Astrocyte of the spinal cord (primary cell): ENCODE results near the gene C5.

Experiments
- DNase-seq: peaks from one replicate; pipeline ENCODE4 v3.0.0; 2011; ENCODE audit warnings: low read depth, low spot score
- H3K4me3 ChIP-seq: 2 replicates; pipeline ENCODE4 v1.5.1; 2011; ENCODE audit warnings: low read depth, mild to moderate bottlenecking, low read length, moderate library complexity
- in situ Hi-C: cut with HindIII; loops from 2 replicates; pipeline ENCODE4 v1.10.0; 2017; ENCODE audit warnings: low sequenced_read_pairs
- TF ChIP-seq, protein P1 (sequence below): IDR thresholded peaks from 2 replicates; pipeline ENCODE4 v1.5.1; 2012; ENCODE audit warnings: low read depth, mild to moderate bottlenecking, low read length, inconsistent platforms

Gene C5

DNA sequence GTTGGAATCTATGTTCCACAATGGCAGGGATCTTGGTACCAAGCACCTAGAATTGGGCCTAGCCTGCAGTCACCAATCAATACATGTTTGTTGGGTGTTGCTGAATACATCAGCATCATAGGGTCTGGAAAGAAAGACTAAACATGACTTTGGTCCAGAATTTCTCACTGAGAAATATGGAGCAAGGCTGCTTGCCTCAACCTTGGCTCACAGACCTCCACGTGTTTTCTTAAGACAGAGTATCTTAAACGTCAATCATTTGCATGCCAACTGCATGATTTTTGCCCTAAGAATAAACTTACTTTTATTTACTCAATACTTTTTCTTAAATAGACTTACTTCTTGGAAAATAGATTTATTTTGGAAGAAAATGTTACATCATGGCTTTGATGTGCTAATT, 100.8 kb downstream of the C5 start:
- no peak for DNase-seq
- H3K4me3 ChIP-seq, result no peak overlapping the region
- TF ChIP-seq, protein P1, sequence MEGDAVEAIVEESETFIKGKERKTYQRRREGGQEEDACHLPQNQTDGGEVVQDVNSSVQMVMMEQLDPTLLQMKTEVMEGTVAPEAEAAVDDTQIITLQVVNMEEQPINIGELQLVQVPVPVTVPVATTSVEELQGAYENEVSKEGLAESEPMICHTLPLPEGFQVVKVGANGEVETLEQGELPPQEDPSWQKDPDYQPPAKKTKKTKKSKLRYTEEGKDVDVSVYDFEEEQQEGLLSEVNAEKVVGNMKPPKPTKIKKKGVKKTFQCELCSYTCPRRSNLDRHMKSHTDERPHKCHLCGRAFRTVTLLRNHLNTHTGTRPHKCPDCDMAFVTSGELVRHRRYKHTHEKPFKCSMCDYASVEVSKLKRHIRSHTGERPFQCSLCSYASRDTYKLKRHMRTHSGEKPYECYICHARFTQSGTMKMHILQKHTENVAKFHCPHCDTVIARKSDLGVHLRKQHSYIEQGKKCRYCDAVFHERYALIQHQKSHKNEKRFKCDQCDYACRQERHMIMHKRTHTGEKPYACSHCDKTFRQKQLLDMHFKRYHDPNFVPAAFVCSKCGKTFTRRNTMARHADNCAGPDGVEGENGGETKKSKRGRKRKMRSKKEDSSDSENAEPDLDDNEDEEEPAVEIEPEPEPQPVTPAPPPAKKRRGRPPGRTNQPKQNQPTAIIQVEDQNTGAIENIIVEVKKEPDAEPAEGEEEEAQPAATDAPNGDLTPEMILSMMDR, result no peak
- in situ Hi-C loops, result no loop called here

DNA sequence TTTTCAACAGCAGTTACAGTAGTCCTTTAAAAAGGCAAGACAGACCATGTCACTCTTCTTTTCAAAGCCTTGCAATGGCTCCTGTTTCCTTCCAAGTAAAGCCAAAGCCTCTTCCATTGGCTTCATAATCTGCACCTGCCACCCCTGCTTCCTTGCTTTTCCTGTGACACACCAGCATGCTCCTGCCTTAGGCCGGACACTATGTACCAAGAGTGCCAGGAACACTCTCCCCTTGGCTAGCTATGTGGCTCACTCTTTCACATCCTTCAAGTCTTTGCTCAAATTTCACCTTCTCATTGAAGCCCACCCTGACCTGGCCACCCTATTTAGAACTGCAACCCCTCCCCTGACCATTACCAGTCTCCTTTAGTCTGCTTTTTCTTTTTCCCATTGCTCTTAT, 101.3 kb downstream of the C5 start:
- no peak for DNase-seq
- H3K4me3 ChIP-seq, result no peak overlapping the region
- in situ Hi-C loops, result no loop called here
- TF ChIP-seq, protein P1, result no peak

DNA sequence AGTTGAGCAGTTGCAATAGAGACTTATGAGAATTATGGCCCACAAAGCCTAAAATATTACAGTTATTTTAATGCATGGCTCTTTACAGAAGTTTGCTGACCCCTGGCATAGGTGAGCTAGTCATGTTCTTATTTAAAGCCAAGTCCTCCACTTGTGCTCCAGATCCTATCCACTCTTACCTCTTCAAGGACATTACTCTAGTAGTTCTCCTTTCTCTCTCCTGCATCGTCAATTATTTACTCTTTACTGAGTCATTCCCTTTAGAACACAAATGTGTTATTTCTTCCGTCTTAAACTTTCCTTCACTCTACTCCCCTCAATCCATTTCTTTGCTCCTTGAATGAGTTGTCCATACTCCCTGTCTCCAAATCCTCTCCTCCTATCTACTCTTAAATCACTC, 102.9 kb downstream of the C5 start:
- in situ Hi-C loops, result no loop called here
- no peak for DNase-seq
- no peak overlapping the region for H3K4me3 ChIP-seq
- TF ChIP-seq, protein P1, result no peak

DNA sequence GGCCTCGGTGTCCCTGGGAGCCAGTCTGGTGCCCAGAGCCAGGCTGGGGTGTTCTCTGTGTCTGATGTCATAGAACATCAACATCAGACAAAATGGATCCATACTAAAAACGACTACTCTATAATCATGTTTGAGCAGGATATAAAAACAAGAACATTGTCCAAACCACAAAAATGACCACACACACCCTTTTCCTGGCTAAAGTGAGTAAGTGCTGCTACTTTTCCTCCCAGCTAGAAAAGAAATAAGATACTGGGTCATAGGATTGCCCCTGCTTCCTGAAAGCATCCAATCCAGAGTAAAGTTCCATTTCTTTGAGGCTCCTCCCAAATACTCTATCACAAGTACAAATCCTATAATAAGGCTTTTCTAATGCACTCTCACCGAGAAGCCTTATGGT, 103.8 kb downstream of the C5 start:
- in situ Hi-C loops, result no loop called here
- TF ChIP-seq, protein P1, result no peak
- H3K4me3 ChIP-seq, result no peak overlapping the region
- DNase-seq, result peak; percentile 50

DNA sequence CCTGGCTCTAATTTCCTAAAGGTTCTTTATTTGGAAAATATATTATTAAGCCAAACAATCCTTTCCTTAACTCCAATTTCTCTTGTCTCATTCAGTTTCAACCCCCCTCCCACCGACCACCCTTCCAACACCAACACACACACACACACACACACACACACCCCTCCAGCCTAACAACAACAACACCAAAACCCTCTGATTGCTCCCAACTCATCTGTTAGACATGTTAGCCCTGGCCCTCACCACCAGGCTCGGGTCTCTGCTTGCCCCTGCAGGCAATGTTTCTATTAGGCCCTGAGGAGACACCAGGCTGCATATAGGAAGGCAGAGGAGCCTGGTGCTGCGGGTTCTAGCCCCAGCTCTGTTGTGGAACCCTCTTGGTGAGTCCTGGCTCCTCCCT, 105.1 kb downstream of the C5 start:
- no peak for DNase-seq
- TF ChIP-seq, protein P1, result no peak
- no peak overlapping the region for H3K4me3 ChIP-seq
- in situ Hi-C loops, result no loop called here

DNA sequence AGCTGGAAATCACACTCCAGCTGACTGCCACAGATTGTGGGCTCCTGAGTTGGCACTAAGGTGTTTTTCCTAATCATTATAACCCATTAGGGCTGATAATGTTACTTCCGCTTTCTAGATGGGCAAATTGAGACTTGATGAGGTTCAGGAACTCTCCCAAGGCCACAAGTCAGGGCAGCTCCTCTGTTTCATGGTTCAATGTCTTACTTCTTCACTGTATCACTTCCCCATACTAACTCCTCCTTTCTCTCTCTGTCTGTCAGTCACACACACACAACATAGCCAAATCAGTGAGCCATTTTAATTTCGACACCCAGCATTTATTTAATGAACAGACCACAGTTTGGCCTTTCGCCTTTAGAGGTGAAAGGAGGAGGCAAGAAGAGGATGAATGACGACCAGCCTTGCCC, 105.6 kb downstream of the C5 start:
- in situ Hi-C loops, result no loop called here
- no peak for DNase-seq
- no peak overlapping the region for H3K4me3 ChIP-seq
- TF ChIP-seq, protein P1, result no peak

DNA sequence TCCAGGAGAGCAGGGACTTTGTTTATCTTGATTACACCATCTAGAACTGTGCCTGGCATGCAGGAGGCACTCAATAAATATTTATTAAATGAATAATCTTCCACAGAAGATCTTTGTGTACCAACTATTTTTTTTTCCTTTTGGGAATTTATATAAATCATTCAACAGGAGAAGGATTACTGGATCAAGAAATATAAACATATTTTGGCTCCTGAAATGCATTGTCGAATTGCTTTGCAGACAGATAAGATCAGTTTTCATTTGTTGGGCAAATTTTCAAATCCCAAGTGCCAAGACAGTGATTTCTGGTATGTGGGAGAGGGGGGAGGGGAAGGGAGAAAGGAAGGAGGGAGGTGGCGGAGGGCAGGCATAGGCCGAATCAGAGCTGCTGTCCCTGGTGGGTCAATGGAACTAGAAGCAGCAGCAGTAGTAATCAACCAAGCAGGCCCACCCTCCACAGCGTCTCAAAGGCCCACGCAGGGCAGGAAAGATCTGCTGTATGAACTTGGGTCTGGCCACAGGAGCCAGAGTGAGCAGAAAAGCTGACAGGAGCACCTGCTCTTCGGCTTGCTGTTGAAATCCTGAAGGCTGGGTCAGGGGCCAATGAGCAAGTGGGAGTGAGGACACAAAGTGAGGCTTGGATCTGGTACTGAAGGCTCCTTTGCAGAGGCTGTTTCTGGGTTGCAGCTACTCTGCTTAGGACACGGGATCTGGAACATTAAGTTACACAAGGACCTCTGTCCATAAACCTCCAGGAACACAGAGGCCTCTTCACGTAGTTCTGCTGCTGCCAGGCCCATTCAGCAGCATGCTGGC, 107.7 kb downstream of the C5 start:
- no peak overlapping the region for H3K4me3 ChIP-seq
- TF ChIP-seq, protein P1, result no peak
- in situ Hi-C loops, result no loop called here
- DNase-seq, result no peak
